WTC11 (cell line): ENCODE measurements around the gene TMEM258. TPM values are rescaled to one million over a fixed set of nuclear protein-coding genes. Genes with fewer than 3 reads are reported as not detected.

ENCODE experiments used
- CBFB ChIP-seq: sonication (generic); formaldehyde crosslinking; IDR thresholded peaks from 2 replicates; pipeline ENCODE4 v1.8.1; 2022; ENCODE audit warnings: mild to moderate bottlenecking, low read depth, missing genetic modification reagents
- EMX1 ChIP-seq: fragments of 250-450 bp; sonication (Bioruptor Pico); IDR thresholded peaks from 2 replicates; pipeline ENCODE4 v1.8.0; 2021; ENCODE audit warnings: mild to moderate bottlenecking
- ETV6 ChIP-seq: sonication (generic); formaldehyde crosslinking; IDR thresholded peaks from 2 replicates; pipeline ENCODE4 v1.8.1; 2022; ENCODE audit warnings: mild to moderate bottlenecking, missing genetic modification reagents
- FOXK1 ChIP-seq: sonication (generic); formaldehyde crosslinking; IDR thresholded peaks from 2 replicates; pipeline ENCODE4 v1.8.0; 2022; ENCODE audit warnings: mild to moderate bottlenecking, moderate library complexity, missing genetic modification reagents
- GABPB1 ChIP-seq: sonication (generic); formaldehyde crosslinking; IDR thresholded peaks from 2 replicates; pipeline ENCODE4 v1.8.1; 2023; ENCODE audit warnings: mild to moderate bottlenecking, missing genetic modification reagents
- HMGA2 ChIP-seq: fragments of 250-450 bp; sonication (Bioruptor Pico); IDR thresholded peaks from 2 replicates; pipeline ENCODE4 v1.4.0; 2021; ENCODE audit warnings: mild to moderate bottlenecking, moderate library complexity
- JAZF1 ChIP-seq: fragments of 250-450 bp; sonication (Bioruptor Pico); IDR thresholded peaks from 2 replicates; pipeline ENCODE4 v1.9.0; 2021; ENCODE audit warnings: moderate library complexity, mild to moderate bottlenecking, inconsistent platforms
- JUN ChIP-seq: sonication (generic); formaldehyde crosslinking; IDR thresholded peaks from 2 replicates; pipeline ENCODE4 v1.8.0; 2023; ENCODE audit warnings: mild to moderate bottlenecking, missing genetic modification reagents
- SMAD3 ChIP-seq: sonication (generic); formaldehyde crosslinking; IDR thresholded peaks from 2 replicates; pipeline ENCODE4 v1.8.0; 2022; ENCODE audit warnings: missing genetic modification reagents, mild to moderate bottlenecking, borderline replicate concordance
- TEAD4 ChIP-seq: sonication (generic); formaldehyde crosslinking; IDR thresholded peaks from 2 replicates; pipeline ENCODE4 v1.8.0; 2022; ENCODE audit warnings: mild to moderate bottlenecking, missing genetic modification reagents
- USF2 ChIP-seq: sonication (generic); formaldehyde crosslinking; IDR thresholded peaks from 2 replicates; pipeline ENCODE4 v1.8.1; 2023; ENCODE audit warnings: mild to moderate bottlenecking, missing genetic modification reagents, moderate library complexity
- ZNF121 ChIP-seq: sonication (generic); formaldehyde crosslinking; IDR thresholded peaks from 2 replicates; pipeline ENCODE4 v1.8.0; 2023; ENCODE audit warnings: missing genetic modification reagents
- ZNF416 ChIP-seq: fragments of 250-450 bp; sonication (Bioruptor Pico); IDR thresholded peaks from 2 replicates; pipeline ENCODE4 v1.9.0; 2021; ENCODE audit warnings: mild to moderate bottlenecking, inconsistent platforms
- ZNF423 ChIP-seq: fragments of 250-450 bp; sonication (Bioruptor Pico); IDR thresholded peaks from 2 replicates; pipeline ENCODE4 v2.1.2; 2022; ENCODE audit warnings: mild to moderate bottlenecking, moderate library complexity
- ZNF671 ChIP-seq: fragments of 250-450 bp; sonication (Bioruptor Pico); IDR thresholded peaks from 2 replicates; pipeline ENCODE4 v1.8.0; 2021; ENCODE audit warnings: mild to moderate bottlenecking
- total RNA-seq: library from RNA; stranded (reverse); gene quantifications from 3 replicates; pipeline ENCODE4 v1.2.3, GENCODE V29; 2021
- TF ChIP-seq, protein P1 (sequence below): fragments of 200-600 bp; IDR thresholded peaks from 2 replicates; pipeline ENCODE4 v1.8.0; 2022; ENCODE audit warnings: antibody characterized with exemption
- TF ChIP-seq, protein P2 (sequence below): sonication (generic); formaldehyde crosslinking; IDR thresholded peaks from 2 replicates; pipeline ENCODE4 v1.8.0; 2022; ENCODE audit warnings: missing genetic modification reagents
- TF ChIP-seq, protein P3 (sequence below): sonication (generic); formaldehyde crosslinking; IDR thresholded peaks from 2 replicates; pipeline ENCODE4 v1.8.1; 2023; ENCODE audit warnings: mild to moderate bottlenecking, missing genetic modification reagents, moderate library complexity
- TF ChIP-seq, protein P4 (sequence below): fragments of 250-450 bp; sonication (Bioruptor Pico); IDR thresholded peaks from 2 replicates; pipeline ENCODE4 v1.9.0; 2021; ENCODE audit warnings: mild to moderate bottlenecking
- TF ChIP-seq, protein P5 (sequence below): fragments of 250-450 bp; sonication (Bioruptor Pico); IDR thresholded peaks from 2 replicates; pipeline ENCODE4 v1.9.0; 2021; ENCODE audit warnings: mild to moderate bottlenecking, borderline replicate concordance
- TF ChIP-seq, protein P6 (sequence below): sonication (generic); formaldehyde crosslinking; IDR thresholded peaks from 2 replicates; pipeline ENCODE4 v1.8.0; 2023; ENCODE audit warnings: missing genetic modification reagents
- TF ChIP-seq, protein P7 (sequence below): sonication (generic); formaldehyde crosslinking; IDR thresholded peaks from 2 replicates; pipeline ENCODE4 v1.8.0; 2023; ENCODE audit warnings: missing genetic modification reagents, mild to moderate bottlenecking, borderline replicate concordance

TMEM258 gene
- total RNA-seq, 1 experiment from 2014 or later: 175 TPM

DNA sequence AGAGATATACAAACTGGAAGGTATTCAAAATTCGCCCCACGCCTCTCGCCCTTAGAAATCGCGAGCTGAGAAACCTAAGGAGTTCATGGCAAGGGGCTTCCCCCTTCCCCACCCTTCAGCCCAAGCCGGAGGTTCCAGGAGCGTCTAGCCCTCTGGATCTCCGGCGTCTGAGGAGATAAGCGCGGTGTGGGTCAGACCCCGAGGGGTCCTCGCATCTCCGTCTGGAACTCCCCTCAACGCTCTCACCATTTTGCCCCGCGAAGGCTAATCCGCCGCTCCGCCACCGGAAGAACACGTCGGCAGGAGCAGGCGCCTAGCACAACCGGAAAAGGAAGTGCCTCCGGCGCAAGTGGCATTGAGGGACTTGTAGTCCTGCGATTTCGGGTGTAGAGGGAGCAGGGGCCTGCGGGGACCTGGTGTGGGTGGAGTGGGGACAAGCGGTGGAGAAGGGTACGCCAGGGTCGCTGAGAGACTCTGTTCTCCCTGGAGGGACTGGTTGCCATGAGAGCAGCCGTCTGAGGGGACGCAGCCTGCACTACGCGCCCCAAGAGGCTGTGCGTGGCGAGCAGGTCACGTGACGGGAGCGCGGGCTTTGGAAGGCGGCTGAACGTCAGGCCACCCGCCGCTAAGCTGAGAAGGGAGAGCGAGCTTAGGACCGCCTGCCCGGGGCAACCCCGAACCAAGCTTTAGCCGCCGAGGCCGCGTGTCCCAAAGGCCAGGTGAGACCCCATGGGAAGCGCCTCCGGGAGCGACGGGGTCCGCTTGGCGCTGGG, at the start of gene TMEM258, which contains the start of gene FEN1 (continued):
- TF ChIP-seq USF2 (CRISPR knock-in tag): peak; percentile 99
- TF ChIP-seq GABPB1 (CRISPR knock-in tag): peak; percentile 90
- no peak for TF ChIP-seq ZNF416
- TF ChIP-seq ZNF423: no peak
- TF ChIP-seq, protein P1, sequence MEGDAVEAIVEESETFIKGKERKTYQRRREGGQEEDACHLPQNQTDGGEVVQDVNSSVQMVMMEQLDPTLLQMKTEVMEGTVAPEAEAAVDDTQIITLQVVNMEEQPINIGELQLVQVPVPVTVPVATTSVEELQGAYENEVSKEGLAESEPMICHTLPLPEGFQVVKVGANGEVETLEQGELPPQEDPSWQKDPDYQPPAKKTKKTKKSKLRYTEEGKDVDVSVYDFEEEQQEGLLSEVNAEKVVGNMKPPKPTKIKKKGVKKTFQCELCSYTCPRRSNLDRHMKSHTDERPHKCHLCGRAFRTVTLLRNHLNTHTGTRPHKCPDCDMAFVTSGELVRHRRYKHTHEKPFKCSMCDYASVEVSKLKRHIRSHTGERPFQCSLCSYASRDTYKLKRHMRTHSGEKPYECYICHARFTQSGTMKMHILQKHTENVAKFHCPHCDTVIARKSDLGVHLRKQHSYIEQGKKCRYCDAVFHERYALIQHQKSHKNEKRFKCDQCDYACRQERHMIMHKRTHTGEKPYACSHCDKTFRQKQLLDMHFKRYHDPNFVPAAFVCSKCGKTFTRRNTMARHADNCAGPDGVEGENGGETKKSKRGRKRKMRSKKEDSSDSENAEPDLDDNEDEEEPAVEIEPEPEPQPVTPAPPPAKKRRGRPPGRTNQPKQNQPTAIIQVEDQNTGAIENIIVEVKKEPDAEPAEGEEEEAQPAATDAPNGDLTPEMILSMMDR: no peak
- TF ChIP-seq JUN (CRISPR knock-in tag): peak; percentile 58; the same call in 1 of the 2 replicates
- TF ChIP-seq, protein P2, sequence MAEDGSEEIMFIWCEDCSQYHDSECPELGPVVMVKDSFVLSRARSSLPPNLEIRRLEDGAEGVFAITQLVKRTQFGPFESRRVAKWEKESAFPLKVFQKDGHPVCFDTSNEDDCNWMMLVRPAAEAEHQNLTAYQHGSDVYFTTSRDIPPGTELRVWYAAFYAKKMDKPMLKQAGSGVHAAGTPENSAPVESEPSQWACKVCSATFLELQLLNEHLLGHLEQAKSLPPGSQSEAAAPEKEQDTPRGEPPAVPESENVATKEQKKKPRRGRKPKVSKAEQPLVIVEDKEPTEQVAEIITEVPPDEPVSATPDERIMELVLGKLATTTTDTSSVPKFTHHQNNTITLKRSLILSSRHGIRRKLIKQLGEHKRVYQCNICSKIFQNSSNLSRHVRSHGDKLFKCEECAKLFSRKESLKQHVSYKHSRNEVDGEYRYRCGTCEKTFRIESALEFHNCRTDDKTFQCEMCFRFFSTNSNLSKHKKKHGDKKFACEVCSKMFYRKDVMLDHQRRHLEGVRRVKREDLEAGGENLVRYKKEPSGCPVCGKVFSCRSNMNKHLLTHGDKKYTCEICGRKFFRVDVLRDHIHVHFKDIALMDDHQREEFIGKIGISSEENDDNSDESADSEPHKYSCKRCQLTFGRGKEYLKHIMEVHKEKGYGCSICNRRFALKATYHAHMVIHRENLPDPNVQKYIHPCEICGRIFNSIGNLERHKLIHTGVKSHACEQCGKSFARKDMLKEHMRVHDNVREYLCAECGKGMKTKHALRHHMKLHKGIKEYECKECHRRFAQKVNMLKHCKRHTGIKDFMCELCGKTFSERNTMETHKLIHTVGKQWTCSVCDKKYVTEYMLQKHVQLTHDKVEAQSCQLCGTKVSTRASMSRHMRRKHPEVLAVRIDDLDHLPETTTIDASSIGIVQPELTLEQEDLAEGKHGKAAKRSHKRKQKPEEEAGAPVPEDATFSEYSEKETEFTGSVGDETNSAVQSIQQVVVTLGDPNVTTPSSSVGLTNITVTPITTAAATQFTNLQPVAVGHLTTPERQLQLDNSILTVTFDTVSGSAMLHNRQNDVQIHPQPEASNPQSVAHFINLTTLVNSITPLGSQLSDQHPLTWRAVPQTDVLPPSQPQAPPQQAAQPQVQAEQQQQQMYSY (CRISPR knock-in tag): no peak
- TF ChIP-seq, protein P3, sequence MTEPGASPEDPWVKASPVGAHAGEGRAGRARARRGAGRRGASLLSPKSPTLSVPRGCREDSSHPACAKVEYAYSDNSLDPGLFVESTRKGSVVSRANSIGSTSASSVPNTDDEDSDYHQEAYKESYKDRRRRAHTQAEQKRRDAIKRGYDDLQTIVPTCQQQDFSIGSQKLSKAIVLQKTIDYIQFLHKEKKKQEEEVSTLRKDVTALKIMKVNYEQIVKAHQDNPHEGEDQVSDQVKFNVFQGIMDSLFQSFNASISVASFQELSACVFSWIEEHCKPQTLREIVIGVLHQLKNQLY (CRISPR knock-in tag): no peak
- no peak for TF ChIP-seq TEAD4 (CRISPR knock-in tag)
- TF ChIP-seq, protein P4, sequence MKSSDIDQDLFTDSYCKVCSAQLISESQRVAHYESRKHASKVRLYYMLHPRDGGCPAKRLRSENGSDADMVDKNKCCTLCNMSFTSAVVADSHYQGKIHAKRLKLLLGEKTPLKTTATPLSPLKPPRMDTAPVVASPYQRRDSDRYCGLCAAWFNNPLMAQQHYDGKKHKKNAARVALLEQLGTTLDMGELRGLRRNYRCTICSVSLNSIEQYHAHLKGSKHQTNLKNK: no peak
- no peak for TF ChIP-seq EMX1 (CRISPR knock-in tag)
- no peak for TF ChIP-seq HMGA2
- TF ChIP-seq ZNF671 (CRISPR knock-in tag): no peak
- no peak for TF ChIP-seq SMAD3 (CRISPR knock-in tag)
- TF ChIP-seq, protein P5, sequence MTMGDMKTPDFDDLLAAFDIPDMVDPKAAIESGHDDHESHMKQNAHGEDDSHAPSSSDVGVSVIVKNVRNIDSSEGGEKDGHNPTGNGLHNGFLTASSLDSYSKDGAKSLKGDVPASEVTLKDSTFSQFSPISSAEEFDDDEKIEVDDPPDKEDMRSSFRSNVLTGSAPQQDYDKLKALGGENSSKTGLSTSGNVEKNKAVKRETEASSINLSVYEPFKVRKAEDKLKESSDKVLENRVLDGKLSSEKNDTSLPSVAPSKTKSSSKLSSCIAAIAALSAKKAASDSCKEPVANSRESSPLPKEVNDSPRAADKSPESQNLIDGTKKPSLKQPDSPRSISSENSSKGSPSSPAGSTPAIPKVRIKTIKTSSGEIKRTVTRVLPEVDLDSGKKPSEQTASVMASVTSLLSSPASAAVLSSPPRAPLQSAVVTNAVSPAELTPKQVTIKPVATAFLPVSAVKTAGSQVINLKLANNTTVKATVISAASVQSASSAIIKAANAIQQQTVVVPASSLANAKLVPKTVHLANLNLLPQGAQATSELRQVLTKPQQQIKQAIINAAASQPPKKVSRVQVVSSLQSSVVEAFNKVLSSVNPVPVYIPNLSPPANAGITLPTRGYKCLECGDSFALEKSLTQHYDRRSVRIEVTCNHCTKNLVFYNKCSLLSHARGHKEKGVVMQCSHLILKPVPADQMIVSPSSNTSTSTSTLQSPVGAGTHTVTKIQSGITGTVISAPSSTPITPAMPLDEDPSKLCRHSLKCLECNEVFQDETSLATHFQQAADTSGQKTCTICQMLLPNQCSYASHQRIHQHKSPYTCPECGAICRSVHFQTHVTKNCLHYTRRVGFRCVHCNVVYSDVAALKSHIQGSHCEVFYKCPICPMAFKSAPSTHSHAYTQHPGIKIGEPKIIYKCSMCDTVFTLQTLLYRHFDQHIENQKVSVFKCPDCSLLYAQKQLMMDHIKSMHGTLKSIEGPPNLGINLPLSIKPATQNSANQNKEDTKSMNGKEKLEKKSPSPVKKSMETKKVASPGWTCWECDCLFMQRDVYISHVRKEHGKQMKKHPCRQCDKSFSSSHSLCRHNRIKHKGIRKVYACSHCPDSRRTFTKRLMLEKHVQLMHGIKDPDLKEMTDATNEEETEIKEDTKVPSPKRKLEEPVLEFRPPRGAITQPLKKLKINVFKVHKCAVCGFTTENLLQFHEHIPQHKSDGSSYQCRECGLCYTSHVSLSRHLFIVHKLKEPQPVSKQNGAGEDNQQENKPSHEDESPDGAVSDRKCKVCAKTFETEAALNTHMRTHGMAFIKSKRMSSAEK (CRISPR knock-in tag): no peak
- no peak for TF ChIP-seq ZNF121 (CRISPR knock-in tag)
- no peak for TF ChIP-seq CBFB (CRISPR knock-in tag)
- no peak for TF ChIP-seq JAZF1 (CRISPR knock-in tag)
- TF ChIP-seq ETV6 (CRISPR knock-in tag): peak; percentile 53; the same call in 1 of the 2 replicates
- TF ChIP-seq, protein P6, sequence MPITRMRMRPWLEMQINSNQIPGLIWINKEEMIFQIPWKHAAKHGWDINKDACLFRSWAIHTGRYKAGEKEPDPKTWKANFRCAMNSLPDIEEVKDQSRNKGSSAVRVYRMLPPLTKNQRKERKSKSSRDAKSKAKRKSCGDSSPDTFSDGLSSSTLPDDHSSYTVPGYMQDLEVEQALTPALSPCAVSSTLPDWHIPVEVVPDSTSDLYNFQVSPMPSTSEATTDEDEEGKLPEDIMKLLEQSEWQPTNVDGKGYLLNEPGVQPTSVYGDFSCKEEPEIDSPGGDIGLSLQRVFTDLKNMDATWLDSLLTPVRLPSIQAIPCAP (CRISPR knock-in tag): 0 out of 2 replicates have a peak, but pooled peaks have one; percentile 14
- TF ChIP-seq FOXK1 (CRISPR knock-in tag): peak; percentile 68
- TF ChIP-seq, protein P7, sequence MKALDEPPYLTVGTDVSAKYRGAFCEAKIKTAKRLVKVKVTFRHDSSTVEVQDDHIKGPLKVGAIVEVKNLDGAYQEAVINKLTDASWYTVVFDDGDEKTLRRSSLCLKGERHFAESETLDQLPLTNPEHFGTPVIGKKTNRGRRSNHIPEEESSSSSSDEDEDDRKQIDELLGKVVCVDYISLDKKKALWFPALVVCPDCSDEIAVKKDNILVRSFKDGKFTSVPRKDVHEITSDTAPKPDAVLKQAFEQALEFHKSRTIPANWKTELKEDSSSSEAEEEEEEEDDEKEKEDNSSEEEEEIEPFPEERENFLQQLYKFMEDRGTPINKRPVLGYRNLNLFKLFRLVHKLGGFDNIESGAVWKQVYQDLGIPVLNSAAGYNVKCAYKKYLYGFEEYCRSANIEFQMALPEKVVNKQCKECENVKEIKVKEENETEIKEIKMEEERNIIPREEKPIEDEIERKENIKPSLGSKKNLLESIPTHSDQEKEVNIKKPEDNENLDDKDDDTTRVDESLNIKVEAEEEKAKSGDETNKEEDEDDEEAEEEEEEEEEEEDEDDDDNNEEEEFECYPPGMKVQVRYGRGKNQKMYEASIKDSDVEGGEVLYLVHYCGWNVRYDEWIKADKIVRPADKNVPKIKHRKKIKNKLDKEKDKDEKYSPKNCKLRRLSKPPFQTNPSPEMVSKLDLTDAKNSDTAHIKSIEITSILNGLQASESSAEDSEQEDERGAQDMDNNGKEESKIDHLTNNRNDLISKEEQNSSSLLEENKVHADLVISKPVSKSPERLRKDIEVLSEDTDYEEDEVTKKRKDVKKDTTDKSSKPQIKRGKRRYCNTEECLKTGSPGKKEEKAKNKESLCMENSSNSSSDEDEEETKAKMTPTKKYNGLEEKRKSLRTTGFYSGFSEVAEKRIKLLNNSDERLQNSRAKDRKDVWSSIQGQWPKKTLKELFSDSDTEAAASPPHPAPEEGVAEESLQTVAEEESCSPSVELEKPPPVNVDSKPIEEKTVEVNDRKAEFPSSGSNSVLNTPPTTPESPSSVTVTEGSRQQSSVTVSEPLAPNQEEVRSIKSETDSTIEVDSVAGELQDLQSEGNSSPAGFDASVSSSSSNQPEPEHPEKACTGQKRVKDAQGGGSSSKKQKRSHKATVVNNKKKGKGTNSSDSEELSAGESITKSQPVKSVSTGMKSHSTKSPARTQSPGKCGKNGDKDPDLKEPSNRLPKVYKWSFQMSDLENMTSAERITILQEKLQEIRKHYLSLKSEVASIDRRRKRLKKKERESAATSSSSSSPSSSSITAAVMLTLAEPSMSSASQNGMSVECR (CRISPR knock-in tag): no peak
